Endometrium (tissue), 2 donors: Measurements from ENCODE around the gene PTPN9.
"Not testable (repeated sequence)": the region's sequence is repeated elsewhere in the genome, so short reads cannot be mapped to it uniquely, and the experiment has no call there.

ENCODE experiments used
- FAIRE-seq: peaks from 2 replicates; lab custom pipeline; 2012; peaks lifted over from hg19 to GRCh38; lab: Jason Lieb, UNC
- donor health status: control.
- donor health status: control.

Gene PTPN9

DNA sequence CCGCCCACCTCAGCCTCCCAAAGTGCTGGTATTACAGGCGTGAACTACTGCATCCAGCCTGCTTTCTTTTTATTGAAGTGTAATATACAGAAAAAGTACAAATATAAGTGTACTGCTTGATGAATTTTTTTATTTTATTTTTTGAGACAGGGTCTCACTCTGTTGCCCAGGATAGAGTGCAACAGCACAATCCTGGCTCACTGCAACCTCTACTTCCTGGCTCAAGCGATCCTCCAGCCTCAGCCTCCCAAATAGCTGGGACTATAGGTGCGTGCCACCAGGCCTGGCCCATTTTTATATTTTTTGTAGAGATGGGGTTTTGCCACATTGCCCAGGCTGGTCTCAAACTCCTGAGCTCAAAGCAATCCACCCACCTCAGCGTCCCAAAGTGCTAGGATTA lies 3.8 kb upstream of the PTPN9 start:
- FAIRE-seq: not testable (repeated sequence)

DNA sequence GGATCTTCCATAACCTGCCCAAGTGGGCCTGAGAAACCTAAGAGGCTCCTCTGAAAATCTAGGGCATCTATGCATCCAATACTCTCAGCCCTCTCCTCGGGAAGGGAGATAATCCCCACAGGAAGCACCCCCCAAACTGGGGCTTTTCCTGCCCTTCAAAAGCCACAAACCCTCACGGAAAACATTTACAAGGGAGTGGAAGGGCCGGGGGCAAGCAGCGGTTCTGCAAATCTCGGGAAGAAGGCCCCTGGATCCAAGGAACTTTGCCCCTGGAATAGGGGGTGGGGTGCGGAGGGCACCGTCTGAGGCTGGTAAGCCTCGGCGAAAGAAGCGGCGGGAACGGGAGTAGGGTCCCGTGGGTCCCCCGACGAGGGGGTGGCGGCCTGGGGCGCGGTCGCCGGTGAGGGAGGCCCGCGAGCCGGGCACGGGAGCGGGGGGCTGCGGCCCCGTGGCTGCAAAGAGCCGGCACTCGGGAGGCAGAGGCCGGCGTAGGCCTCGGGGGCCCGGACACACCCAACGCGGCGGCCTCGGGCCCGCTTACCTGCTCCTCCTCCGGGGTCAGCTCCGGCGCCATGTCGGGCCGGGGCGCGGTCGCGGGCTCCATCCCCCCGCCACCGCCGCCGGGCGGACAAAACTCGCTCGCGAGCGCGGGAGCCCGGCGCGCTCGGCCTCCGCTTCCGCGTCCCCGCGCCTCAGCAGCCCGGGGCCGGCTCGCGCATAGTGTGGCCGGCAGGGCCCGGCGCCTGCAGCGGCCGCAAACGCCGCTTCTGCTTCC lies 755 bp downstream of the PTPN9 start:
- no peak for FAIRE-seq

DNA sequence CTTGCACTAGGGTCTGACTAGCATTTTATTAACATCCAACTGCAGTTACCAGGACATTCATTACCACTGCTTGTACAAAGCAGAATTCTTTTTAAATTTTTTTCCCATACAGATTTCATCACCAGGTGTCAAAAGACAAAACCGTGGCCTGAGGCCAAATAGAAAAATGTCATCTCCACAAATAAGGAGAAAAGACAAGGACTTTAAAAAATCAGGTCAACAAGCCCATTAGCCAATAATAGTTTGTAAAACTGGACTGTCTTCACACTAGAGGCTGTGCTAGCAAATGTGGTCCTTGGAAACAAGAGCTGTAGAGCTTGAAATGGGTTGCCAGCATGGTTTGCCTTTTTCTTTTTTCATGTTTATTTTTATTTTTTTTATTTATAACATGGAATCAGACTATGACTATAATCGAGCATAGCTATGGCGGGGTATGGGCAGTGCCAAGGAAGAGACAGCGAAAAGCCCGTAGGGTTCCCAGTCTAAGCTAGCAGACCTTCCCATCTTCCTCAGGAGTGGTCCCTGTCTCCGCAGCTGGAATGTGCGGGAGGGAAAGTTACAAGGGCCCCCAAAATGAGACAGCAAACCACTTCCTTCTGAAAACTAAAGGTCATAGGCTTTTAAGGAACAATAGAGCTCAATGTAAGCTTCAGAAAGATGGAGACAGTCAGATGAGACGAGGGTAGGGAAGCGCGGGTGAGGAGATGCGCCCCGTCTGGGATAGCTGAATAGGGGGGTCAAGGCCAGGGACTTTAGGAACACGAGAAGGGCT lies 1.5 kb downstream of the PTPN9 start:
- no peak for FAIRE-seq

DNA sequence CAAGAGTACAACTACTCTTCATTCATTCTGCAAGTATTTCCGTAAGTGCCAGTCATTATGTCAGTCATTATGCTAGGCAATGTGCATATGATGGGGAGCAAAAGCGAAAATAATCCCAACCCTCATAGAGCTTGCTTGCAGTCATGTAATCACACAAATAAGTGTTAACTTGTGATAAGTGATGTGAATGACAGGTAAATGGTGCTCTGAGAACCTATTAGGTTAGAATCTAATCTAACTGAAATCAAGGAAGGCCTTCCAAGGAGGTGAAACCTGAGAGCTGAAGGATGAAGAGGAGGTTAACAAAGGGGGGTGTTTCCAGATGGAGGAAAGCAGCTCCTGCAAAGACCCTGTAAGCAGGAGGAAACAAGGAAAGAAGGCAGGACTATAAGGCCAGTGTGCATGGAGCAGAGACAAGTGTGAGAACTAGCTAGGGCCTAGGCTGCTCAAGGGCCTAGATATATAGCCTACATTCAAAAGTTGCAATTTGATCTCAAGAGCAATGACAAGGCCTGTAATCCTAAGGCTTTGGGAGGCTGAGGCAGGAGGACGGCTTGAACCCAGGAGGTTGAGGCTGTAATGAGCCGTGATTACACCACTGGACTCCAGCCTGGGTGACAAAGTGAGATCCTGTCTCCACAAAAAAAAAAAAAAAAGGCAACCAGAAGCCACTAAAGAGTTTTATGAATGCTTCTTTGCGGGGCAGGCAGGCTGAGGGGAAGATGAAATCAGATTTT lies 5.3 kb downstream of the PTPN9 start:
- FAIRE-seq: no peak

DNA sequence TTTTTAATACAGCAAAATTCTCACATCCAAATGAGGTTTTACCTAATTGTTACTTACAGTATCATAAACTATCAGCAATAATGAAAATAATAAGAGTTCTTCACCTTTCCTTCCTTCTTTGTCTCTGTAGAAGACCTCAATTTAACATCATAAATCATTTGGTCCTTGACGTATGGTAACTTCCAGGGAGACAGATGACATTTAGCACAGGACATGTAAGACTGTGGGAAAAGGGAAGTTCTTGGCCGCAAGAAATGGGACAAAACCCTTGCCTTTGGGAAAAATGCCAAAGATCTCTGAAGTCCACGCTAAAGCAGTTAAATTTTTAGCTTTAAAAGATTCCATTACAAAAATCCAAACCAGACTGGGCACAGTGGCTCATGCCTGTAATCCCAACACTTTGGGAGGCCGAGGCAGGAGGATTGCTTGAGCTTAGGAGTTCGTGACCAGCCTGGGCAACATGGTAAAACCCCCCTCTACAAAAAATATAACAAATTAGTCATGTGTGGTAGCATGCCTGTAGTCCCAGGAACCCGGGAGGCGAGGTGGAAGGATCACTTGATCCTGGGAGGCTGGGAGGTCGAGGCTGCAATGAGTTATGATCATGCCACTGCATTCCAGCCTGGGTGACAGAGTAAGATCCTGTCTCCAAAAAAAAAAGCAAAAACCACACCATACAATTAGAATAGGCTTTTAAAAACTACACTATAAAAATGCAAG lies 8.8 kb downstream of the PTPN9 start:
- no peak for FAIRE-seq

DNA sequence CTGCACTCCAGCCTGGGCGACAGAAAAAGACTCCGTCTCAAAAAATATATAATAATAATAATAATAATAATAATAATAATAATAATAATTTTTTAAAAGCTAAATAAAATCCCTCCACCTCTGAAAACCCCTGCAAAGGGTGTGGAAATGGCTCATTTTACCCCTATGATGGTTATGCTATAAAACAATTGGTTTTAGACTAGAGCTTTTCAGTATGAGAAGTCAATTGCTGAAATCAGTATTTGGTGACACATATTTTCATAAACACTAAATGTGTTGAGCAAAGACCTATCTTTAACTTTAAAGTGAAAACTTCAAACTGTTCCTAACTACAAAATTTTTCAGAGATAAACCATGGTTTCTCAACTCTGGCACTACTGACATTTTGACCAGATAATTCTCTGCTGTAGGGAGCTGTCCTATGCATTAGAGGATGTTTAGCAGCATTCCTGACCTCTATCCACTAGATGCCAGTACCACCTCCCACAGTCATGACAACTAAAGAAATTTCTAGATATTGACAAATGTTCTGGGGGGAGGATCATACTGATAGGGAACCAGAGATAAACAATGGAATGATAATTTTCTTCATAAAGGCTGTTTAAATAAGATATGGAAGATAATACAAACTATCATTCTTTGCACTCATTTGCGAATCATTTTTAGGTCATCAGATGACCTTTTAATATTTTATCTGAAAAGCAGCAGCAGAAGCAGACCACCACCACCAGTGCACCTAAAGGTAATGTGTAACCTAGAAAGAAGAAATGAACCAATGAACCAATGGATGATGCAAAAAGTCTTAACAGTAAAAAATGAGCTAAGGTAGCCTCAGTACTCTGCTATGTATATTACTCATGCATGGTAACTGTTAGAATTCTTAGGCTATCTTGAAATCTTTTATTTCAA lies 13.8 kb downstream of the PTPN9 start:
- no peak for FAIRE-seq

DNA sequence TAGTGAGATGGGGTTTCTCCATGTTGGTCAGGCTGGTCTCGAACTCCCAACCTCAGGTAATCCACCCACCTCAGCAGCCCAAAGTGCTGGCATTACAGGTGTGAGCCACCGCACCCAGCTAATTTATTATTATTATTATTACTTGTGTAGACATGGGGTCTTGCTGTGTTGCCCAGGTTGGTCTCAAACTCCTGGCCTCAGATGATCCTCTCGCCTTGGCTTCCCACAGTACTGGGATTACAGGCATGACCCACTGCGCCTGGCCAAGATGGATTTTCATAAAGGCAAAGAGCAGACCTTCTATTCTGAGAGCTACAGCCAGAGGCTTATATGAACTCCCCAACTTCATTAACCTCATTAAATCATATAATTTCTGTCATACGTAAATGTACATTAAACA lies 17.2 kb downstream of the PTPN9 start:
- no peak for FAIRE-seq

DNA sequence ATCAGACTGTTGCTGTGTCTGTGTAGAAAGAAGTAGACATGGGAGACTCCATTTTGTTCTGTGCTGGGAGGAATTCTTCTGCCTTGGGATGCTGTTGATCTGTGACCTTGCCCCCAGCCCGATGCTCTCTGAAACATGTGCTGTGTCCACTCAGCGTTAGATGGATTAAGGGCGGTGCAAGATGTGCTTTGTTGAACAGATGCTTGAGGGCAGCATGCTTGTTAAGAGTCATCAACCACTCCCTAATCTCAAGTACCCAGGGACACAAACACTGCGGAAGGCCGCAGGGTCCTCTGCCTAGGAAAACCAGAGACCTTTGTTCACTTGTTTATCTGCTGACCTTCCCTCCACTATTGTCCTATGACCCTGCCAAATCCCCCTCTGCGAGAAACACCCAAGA lies 19.8 kb downstream of the PTPN9 start:
- FAIRE-seq: not testable (repeated sequence)

DNA sequence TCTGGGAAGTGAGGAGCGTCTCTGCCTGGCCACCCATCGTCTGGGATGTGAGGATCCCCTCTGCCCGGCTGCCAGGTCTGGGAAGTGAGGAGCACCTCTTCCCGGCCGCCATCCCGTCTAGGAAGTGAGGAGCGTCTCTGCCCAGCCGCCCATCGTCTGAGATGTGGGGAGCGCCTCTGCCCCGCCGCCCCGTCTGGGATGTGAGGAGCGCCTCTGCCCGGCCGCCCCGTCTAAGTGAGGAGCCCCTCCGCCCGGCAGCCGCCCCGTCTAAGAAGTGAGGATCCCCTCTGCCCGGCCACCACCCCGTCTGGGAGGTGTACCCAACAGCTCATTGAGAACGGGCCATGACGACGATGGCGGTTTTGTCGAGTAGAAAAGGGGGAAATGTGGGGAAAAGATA lies 20.2 kb downstream of the PTPN9 start:
- not testable (repeated sequence) for FAIRE-seq

DNA sequence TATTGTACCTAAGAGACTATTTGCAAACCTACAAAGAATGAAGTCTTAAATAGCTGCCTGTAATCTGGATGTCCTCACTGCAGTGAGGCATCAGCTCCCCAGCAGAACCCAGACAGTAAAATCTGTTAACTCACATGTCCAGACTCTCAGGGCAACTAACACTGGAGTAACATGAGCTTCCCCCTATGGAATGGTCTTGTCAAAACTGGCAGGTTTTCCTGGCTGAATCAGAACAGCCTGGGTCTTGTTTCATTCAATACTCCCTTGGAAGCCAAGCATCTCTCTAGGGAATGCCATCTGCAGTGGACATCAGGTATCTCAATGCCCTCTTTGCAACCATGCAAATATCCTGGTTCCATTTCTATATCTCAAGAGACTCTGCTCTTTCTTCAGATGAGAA lies 24.4 kb downstream of the PTPN9 start:
- FAIRE-seq: no peak

DNA sequence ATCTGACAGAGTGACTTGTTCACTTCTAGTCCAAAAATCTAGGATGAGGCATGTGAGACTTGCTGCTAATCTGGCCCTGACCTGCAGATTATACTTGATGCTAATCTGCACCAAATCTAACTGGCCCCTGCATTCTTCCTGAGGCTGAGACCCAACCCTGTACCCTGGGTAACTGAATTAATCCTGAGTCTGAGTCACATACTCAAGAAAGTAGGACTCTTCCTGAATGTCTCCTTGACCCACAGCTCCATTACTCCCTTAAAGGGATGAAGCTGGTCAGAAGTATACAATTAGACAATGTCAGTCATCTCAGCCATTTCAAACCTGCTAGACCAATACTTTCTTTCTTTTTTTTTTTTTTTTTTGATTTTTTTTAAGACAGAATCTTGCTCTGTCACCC lies 25.5 kb downstream of the PTPN9 start:
- no peak for FAIRE-seq

DNA sequence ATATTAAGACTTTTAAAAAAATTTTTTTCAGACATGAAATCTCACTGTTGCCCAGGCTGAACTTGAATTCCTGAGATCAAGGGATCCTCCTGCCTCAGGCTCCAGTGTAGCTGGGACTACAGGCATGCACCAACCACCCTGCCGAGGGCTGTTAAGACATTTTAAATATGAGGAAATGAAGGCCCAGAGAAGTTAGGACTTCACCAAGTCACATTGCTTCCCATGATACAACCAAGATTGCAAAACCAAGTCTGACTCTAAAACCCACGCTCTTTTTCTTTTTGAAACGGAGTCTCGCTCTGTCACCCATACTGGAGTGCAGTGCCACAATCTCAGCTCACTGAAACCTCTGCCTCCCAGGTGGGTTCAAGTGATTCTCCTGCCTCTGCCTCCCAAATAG lies 28.0 kb downstream of the PTPN9 start:
- no peak for FAIRE-seq

DNA sequence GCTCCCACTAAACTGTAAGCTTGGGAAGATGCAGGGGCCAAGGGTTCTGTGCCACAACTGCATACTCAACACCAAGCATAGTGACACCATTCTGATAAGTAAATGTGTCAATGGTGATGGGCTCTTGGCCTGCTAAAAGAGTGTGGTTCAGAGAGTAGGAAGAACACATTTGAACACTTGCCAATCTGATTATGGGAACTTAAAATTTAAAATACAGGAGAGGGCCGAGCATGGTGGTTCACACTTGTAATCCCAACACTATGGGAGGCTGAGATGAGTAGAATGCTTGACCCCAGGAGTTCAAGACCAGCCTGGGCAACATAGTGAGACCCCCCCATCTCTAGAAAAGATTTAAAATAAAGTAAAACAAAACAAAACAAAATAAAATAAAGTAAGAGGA lies 34.1 kb downstream of the PTPN9 start:
- FAIRE-seq: no peak

DNA sequence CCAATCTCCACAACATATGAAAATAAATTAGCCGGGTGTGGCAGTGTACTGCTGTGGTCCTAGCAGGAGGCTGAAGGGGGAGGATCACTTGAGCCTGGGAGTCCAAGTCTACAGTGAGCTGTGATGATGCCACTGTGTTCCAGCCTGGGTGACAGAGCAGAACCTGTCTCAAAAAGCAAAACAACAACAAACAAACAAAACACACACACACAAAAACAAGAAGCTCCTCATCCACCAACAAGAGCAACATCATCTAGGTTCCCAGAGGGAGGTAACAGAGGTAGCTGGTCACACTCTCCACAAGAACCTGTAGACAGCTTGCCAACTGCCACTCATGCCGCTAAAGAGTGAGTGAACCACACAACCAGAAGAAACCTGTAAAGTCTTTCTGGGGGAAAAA lies 34.8 kb downstream of the PTPN9 start:
- FAIRE-seq: no peak

DNA sequence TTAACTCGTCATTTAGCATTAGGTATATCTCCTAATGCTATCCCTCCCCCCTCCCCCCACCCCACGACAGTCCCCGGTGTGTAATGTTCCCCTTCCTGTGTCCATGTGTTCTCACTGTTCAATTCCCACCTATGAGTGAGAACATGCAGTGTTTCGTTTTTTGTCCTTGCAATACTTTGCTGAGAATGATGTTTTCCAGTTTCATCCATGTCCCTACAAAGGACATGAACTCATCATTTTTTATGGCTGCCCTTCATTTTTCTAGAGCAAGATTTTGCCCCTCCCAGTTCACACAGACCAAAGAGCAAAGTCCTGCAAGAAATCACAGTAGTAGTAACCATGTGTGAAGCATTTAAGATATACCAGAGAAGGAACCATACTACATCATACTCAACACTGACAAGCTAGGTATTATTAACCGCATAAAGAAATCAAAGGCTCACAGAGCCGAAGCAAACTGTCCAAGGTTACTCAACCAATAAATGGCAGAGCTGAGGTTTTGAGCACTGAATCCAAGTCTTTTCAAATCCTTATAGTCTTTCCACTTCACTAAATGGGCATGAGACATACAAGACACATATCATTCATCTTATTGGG lies 36.1 kb downstream of the PTPN9 start:
- not testable (repeated sequence) for FAIRE-seq

DNA sequence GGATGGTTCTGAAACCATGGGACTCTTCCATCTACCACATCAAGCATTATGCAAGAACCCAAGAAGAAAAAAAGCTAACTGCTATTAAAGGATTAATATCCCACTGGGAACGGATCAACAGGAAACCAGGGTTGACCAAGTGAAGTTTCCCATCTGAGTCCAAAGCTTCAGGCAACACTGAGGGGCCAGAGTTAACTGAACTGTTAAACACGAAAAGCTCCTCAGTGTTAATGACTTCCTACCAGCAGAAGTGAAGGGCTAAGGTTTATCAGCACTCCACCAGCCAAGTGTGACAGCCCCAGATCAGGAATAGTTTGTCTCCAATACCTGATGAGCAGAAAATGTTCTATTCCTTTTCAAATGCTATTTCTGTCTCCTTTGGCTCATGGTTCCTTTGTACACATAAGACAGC lies 36.7 kb downstream of the PTPN9 start:
- no peak for FAIRE-seq

DNA sequence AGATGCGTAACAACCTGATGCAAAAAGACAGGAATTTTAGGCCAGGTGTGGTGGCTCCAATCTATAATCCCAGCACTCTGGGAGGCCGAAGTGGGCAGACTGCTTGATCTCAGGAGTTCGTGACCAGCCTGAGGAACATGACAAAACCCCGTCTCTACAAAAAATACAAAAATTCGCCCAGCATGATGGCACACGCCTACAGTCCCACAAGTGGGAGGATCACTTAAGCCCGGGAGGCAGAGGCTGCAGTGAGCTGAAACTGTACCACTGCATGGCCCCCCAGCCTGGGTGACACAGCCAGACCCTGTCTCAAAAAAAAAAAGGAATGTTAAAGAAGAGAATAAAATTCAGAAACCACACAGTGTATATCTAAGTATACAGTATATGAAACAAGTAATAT lies 40.7 kb downstream of the PTPN9 start:
- FAIRE-seq: no peak

DNA sequence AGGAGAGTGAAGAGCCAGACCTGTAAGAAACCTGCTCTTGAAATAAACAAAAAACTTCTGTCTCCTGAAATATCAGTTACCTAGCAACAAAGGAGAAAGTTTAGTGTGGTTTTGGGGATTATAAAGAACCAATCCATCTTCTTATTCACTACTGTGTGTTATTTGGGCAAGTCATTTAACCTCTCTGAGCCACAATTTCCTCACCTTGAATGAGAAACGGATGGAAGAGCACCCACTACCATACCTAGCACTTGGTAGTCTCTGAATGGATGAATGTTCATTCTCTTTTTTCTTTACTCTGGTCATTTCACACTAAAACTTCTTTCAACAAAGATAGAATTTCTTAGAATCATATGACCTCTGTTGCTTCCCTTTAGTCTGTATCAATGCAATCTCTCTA lies 45.2 kb downstream of the PTPN9 start:
- no peak for FAIRE-seq

DNA sequence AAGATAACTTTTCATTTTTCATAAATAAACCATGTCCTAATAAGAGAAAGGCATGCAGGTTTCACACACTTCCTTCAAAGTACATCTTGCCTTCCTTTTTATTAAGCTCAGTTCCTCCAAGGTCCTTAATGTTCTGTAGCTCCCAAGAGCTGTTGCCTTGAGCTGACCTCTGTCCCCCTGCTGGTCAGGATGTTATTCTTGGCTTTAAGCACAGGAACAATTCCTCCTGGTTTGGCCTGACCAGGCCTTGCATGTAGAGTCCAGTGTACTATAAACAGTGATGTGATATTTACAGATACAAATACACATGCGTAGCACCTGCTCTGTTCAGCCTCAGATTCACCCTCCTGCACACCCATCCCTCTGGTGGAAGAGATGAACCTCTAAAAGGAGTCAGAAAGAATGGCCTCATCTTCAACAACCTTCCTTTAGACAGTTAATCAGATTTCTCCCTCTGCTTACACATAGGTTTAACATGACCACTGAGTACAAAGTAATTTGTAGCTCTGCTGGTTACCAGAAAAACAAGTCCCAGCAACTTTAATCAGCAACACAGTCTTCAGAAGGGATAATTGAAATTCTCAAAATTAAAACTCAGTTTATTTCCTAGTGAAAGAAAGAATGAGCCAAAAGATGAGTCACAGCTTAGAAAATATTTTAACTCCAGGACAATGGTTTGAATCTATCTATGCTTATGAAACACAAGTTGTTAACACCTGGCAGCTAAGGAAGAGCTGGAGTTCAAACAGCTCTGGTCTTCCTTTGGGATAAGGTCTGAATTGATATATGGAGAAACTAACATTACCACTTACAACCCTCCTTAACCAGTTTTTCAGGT lies 46.5 kb downstream of the PTPN9 start:
- no peak for FAIRE-seq

DNA sequence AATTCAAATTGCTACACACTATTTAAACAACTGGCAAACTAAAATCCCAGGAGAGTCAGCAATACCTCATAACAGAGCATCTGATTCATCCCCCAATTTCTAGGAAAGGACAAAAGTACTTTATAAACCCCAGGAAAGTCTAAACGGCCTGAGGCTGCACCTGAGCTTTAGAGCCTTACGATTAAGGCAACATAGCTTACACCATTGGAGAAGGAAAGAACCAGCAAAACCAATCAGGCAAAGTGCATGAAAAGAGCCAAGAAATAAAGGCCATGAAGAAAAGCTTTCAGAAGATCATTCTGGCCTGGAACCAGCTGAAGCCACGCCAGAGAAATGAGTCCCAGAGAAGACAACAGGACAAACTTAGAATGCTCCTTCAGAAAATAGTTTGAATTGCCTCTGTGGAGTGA lies 48.1 kb downstream of the PTPN9 start:
- FAIRE-seq: no peak
